ENCODE results near the gene C22orf42. TPM values are rescaled to one million over a fixed set of nuclear protein-coding genes. Genes with fewer than 3 reads are reported as not detected.
A peak's percentile ranks its signal among the peaks of the same experiment; 100 is the strongest.
"Not testable (repeated sequence)": the region's sequence is repeated elsewhere in the genome, so short reads cannot be mapped to it uniquely, and the experiment has no call there.

Gene C22orf42, protein sequence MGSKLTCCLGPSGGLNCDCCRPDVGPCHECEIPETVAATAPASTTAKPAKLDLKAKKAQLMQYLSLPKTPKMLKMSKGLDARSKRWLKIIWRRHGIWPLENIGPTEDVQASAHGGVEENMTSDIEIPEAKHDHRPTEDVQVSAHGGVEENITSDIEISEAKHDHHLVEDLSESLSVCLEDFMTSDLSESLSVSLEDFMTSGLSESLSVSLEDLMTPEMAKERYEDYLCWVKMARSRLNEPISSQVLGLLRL
- total RNA-seq (2014; rRNA removed; shearing (Covaris generic)) = not detected in 2 replicates

DNA sequence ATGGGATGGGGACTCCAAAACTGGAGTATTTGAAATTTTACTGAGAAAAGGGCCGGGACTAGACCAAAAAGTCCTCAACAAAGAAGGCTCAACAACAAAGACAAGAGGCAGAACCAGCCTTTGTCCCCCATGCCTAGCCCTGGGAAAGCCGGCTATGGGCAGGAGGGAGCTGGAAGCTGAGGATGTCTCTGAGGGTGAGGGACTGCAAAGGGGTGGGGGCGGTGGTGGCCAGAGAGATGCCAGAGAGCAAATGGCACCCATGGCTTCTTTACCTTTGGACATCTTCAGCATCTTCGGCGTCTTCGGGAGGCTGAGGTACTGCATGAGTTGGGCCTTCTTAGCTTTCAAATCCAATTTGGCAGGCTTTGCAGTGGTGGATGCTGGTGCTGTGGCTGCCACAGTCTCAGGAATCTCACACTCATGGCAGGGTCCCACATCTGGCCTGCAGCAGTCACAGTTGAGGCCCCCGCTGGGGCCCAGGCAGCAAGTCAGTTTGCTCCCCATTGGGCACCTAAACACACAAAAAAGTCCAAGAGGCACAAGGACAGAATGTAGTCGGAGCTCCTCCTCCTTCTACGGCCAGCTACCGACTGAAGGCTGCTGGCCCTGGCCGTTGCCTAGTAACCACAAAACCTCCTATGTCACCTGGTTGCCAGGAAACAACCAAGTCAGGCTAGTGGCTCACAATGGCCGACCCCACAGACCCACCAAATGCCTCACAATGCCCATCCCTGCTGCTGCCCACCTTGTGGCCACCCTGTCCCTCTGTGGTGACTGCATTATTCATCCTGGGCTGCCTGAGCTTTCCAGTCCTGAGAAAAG, at the start of gene C22orf42:
Gene C22orf42 (minus strand): TSS at position 592 of the 822 bp plus-strand sequence. CDS start 88 bp downstream, at position 504.
- no peak for DNase-seq (ENCODE audit: low spot score)

DNA sequence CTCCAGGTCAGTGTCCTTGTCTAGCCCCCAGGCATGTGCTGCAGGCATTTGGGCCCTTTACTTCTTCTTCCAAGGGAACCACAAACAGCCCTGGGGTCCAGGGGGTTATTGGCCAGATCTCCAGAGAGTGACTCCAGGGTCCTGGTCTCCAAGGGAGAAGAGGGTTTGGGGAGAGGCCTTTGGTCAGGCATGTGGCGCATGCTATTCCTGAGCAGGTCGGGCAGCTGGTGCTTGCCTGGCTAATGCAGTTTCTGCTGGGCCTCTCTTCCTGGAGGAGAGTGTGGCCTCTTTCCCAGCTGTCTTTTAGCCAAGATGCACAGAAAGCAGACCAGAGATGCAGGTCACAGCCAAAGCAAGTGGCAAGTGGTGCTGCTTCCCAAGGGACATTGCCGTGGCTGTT, 49.6 kb upstream of the C22orf42 start:
- no peak for DNase-seq (ENCODE audit: low spot score)

DNA sequence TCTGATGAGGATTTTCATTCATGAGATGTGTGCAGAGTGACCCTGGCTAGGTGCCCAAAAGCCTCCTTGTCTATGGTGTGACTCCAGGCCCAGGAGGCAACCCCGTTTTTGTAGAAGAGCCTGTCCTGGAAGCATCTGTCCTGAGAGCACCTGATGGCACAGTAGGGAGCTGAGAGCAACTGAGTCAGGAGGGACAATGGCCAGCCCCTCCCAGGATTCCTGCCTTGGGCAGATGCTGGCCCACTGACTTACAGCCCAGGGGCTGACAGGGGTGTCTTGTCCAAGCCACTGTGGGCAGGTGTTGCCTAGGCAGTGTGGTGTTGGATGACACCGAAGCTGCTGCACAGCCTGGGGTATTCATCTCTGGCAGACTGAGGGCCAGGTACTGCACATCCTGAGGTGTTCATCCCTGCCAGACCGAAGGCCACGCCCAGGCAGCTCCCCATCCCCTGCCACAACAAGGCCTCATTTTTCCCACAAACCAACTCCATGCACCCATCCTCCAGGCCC, 48.9 kb upstream of the C22orf42 start:
- DNase-seq (ENCODE audit: low spot score) = no peak

GRCh38 chr22:32206774-32207758, 48.0 kb upstream of the C22orf42 start:
- DNase-seq (ENCODE audit: low spot score) = peak; percentile 27

DNA sequence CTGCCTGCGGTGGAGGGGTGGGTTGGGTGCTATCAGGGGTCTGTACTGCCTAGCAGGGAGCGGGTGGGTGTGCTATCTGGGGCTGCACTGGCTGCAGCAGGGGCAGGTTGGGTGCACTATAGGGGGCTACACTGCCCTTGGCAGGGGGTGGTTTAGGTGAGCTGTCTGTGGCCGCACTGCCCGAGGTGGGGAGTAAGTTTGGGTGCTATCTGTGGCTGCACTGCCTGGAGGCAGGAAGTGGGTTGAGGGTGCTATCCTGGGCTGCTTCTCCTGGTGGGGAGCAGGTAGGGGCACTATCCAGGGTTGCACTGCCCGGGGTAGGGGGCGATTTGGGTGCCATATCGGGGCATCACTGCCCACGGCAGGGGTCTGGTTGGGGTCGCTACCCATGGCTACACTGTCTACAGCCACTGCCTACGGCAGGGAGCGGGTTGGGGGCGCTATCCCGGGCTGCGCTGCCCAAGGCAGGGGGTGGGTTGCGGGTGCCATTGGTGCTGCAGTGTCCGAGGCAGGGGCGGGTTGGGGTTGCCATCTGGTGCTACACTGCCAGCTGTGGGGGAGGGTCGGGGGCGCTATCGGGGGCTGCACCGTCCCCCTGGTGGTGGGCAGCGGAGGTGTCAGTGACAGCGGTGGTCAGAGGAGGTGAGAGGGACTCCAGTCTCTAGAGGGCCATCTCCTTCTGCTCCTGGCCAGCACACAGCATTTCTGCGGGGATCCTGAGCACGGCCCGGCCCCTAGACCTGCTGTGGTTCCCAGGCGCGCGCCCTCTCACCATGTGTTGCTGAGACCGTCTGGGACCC, 47.1 kb upstream of the C22orf42 start:
- DNase-seq (ENCODE audit: low spot score) = no peak

- peak; percentile 61 for DNase-seq (ENCODE audit: low spot score)
These were observed 46.0 kb upstream of the C22orf42 start, which contains the start of gene RFPL2 for GRCh38 chr22:32204856-32205722. TSS of gene RFPL2 (minus strand) at chr22:32205073. CDS start at chr22:32202451, 2,622 bp downstream.

DNA sequence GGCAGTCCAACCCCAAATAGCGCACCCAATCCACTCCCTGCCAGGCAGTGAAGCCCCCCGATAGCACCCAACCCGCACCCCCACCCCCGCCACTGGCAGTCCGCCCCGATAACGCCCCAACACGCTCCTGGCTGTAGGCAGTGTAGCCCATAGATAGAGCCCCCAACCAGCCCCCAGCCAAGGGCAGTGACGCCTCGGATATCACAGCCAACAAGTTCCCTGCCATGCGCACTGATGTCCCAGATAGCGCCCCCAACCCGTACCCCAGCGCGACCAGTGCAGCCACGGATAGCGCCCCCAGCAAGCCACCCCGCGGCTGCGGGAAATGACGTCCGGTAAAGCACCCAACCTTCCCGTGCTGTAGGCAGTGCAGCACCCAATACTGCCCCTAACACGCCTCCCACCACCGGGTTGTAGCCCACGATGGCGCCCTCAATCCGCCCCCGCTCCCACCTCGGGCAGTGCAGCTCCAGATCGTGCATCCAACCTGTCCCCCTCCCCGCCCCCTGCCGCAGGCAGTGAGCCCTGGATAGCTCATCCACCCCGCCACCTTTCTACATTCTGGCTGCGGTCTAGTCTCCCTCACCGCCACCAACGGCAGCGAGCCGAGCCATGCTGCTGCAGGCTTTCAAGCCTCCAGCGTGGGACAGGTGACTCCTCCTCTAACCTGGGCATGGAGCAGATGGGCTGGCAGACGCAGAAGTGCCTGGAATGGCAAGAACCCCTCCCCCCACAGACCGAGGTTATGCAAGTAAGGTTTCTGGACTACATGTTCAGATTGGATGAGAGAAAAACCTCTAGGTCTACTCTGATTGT, 45.1 kb upstream of the C22orf42 start:
- no peak for DNase-seq (ENCODE audit: low spot score)

GRCh38 chr22:32203181-32204039, 44.3 kb upstream of the C22orf42 start:
- no peak for DNase-seq (ENCODE audit: low spot score)

- peak; percentile 44 for DNase-seq (ENCODE audit: low spot score)
These were observed 43.6 kb upstream of the C22orf42 start for GRCh38 chr22:32202539-32203180.

DNA sequence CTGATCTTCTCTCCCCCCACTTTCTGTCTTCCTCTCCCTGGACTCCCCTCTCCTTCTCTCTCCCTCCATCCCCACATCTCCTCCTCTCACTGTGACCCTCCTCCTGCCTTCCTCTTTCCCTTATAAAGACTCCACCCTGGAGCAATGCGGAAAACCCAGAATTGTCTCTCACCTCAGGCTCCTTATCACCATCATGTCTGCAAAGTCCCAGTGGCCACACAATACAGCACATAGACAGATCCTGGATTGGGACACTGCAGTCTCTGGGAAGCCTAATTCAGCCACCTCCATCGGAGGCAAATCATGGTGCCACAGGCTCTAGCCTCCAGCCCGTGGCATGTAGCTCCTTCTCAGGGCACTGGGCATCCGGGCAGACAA, 43.0 kb upstream of the C22orf42 start:
- no peak for DNase-seq (ENCODE audit: low spot score)

DNA sequence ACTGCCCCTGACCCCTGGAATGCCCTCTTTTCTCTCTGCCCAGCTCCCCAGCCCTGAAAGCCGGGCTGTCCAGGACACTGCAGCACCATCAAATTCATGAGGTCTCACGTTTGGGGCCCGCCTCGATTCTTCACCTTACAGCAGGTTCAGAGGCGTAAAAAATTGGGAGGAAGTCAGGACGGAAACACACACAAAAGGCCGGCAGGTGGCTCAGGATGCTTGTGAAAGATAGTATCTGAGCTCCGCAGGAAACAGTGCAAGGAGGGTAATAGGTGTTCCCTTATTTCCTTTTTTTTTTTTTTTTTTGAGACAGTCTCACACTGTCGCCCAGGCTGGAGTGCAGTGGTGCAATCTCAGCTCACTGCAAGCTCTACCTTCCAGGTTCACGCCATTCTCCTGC, 41.6 kb upstream of the C22orf42 start:
- DNase-seq (ENCODE audit: low spot score) = no peak

- no peak for DNase-seq (ENCODE audit: low spot score)
These were observed 40.9 kb upstream of the C22orf42 start for GRCh38 chr22:32199961-32200360.

GRCh38 chr22:32199341-32199740, 40.2 kb upstream of the C22orf42 start:
- DNase-seq (ENCODE audit: low spot score) = no peak

DNA sequence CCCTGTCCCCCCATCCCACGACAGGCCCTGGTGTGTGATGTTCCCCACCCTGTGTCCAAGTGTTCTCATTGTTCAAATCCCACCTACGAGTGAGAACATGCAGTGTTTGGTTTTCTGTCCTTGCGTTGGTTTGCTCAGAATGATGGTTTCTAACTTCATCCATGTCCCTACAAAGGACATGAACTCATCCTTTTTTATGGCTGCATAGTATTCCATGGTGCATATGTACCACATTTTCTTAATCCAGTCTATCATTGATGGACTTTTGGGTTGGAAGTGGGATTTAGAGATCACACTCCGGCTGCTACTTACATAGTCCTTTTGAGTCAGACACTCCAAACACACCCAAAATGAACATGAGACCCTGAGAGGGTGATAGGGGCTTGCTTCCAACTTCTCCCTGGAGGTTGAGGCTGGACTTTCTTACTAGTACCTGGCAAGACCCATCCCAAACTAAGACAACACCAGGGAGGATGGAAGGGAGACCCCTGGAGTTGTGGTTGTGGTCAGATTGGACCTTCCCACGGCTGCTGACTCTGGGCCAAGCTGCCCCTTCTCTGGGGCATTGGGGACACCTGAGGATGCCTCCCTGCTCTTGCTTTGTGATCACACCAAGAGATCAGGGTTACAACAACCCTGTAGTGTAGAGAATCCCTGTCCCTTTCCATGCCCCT, 38.6 kb upstream of the C22orf42 start:
- not testable (repeated sequence) for DNase-seq (ENCODE audit: low spot score)

DNA sequence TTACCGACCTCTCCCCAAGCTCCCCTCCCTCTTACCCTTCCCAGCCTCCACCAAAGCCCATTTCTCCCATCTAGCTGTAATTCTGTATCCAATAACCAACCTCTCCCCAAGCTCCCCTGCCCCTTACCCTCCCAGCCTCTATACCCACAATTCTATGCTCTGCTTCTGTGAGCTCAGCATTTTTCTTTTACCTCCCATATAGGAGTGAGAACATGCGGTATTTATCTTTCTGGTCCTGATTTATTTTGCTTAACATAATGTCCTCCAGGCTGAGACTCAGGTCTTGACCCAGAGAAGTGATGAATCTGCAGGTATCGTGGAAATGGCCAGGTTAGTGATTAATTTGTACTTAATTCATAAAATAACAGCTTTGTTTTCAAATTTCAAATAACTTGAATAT, 36.8 kb upstream of the C22orf42 start:
- not testable (repeated sequence) for DNase-seq (ENCODE audit: low spot score)

DNA sequence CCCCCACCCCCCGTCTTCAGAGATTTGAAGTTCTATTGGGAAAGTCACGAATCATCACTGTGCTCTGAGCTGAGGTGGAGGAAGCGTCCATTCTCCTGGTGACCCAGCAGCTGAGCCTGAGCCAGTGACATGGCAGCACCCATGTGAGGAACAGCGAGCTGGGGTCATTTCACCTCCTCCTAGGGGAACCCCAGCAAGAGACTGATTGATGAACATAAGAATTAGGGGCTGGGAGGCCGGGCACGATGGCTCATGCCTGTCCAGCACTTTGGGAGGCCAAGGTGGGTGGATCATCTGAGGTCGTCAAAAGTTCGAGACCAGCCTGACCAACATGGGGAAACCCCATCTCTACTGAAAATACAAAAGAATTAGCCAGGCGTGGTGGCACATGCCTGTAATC, 34.2 kb upstream of the C22orf42 start:
- not testable (repeated sequence) for DNase-seq (ENCODE audit: low spot score)

GRCh38 chr22:32191021-32191420, 31.9 kb upstream of the C22orf42 start:
- not testable (repeated sequence) for DNase-seq (ENCODE audit: low spot score)
